Liver (tissue), 9 donors: ENCODE measurements around the gene PREP. TPM values are rescaled to one million over a fixed set of nuclear protein-coding genes. Genes with fewer than 3 reads are reported as not detected.
A peak's percentile ranks its signal among the peaks of the same experiment; 100 is the strongest.

ENCODE experiments used
- DNase-seq: peaks from one replicate; pipeline ENCODE4 v3.0.0-alpha.2; 2017; ENCODE audit warnings: low spot score
- H3K27ac ChIP-seq, 2 donors: one replicate each; pipeline ENCODE4 v1.7.0; 2013; ENCODE audit warnings: inconsistent platforms in 2 of 2, low read length in 2 of 2, control low read depth in 1 of 2, low read depth in 1 of 2, mild to moderate bottlenecking in 1 of 2
- H3K27me3 ChIP-seq, 4 donors: one replicate each; pipeline versions ENCODE4 v1.6.1 to v1.7.0; 2013; ENCODE audit warnings: low read length in 3 of 4, inconsistent platforms in 1 of 4, mild to moderate bottlenecking in 1 of 4, moderate library complexity in 1 of 4; ENCODE audit not compliant: control insufficient read depth in 4 of 4, insufficient read depth in 4 of 4
- H3K36me3 ChIP-seq, 4 donors: one replicate each; pipeline versions ENCODE4 v1.6.1 to v1.7.0; 2013; ENCODE audit warnings: low read length in 3 of 4, mild to moderate bottlenecking in 3 of 4, low read depth in 1 of 4, moderate library complexity in 1 of 4; ENCODE audit not compliant: control insufficient read depth in 4 of 4, insufficient read depth in 3 of 4
- H3K4me1 ChIP-seq, 4 donors: one replicate each; pipeline versions ENCODE4 v1.6.1 to v1.7.0; 2013; ENCODE audit warnings: low read length in 3 of 4, mild to moderate bottlenecking in 3 of 4, moderate library complexity in 1 of 4; ENCODE audit not compliant: control insufficient read depth in 4 of 4, insufficient read depth in 4 of 4
- H3K4me3 ChIP-seq, 3 donors: one replicate each; pipeline versions ENCODE4 v1.6.1 to v1.7.0; 2013; ENCODE audit warnings: low read length in 3 of 3, control low read depth in 1 of 3, low read depth in 1 of 3, mild to moderate bottlenecking in 1 of 3
- H3K9ac ChIP-seq, 2 donors: one replicate each; pipeline ENCODE4 v1.7.0; 2013; ENCODE audit warnings: low read length in 2 of 2, mild to moderate bottlenecking in 2 of 2, moderate library complexity in 2 of 2, control low read depth in 1 of 2, low read depth in 1 of 2
- H3K9me3 ChIP-seq, 4 donors: one replicate each; pipeline versions ENCODE4 v1.6.1 to v1.7.0; 2013; ENCODE audit warnings: low read length in 3 of 4; ENCODE audit not compliant: control insufficient read depth in 4 of 4
- ATF3 ChIP-seq: IDR thresholded peaks from 2 replicates; pipeline ENCODE4 v1.6.1; 2016; ENCODE audit warnings: antibody characterized with exemption
- CTCF ChIP-seq: fragments of 150-350 bp; IDR thresholded peaks from 2 replicates; pipeline ENCODE4 v1.5.1; 2017; ENCODE audit warnings: improper control_type of control experiment, low read depth, low read length; ENCODE audit not compliant: missing input control
- EGR1 ChIP-seq, 2 donors: IDR thresholded peaks; 2 replicates each; pipeline ENCODE4 v1.6.1; 2016 to 2018; ENCODE audit warnings: antibody characterized with exemption in 2 of 2, low read depth in 2 of 2
- FOXA1 ChIP-seq: IDR thresholded peaks from 2 replicates; pipeline ENCODE4 v1.6.1; 2016; ENCODE audit warnings: antibody characterized with exemption
- FOXA2 ChIP-seq: IDR thresholded peaks from 2 replicates; pipeline ENCODE4 v1.6.1; 2016; ENCODE audit warnings: antibody characterized with exemption
- HNF4A ChIP-seq, 2 donors: conservative IDR thresholded peaks; 2 replicates each; pipeline ENCODE4 v1.6.1; 2016; ENCODE audit warnings: antibody characterized with exemption in 2 of 2, mild to moderate bottlenecking in 2 of 2
- HNF4G ChIP-seq: IDR thresholded peaks from 2 replicates; pipeline ENCODE4 v1.6.1; 2016; ENCODE audit warnings: antibody characterized with exemption
- JUND ChIP-seq, 2 donors: IDR thresholded peaks; 2 replicates each; pipeline ENCODE4 v1.6.1; 2016; ENCODE audit warnings: antibody characterized with exemption in 2 of 2
- MAX ChIP-seq: IDR thresholded peaks from 2 replicates; pipeline ENCODE4 v1.6.1; 2016; ENCODE audit warnings: antibody characterized with exemption
- NR2F2 ChIP-seq: IDR thresholded peaks from 2 replicates; pipeline ENCODE4 v1.6.1; 2016; ENCODE audit warnings: antibody characterized with exemption
- RAD21 ChIP-seq, 2 donors: IDR thresholded peaks; 2 replicates each; pipeline ENCODE4 v1.6.1; 2016; ENCODE audit warnings: antibody characterized with exemption in 2 of 2, mild to moderate bottlenecking in 2 of 2
- REST ChIP-seq: IDR thresholded peaks from 2 replicates; pipeline ENCODE4 v1.6.1; 2016; ENCODE audit warnings: antibody characterized with exemption, mild to moderate bottlenecking
- RXRA ChIP-seq, 2 donors: IDR thresholded peaks; 2 replicates each; pipeline ENCODE4 v1.6.1; 2017 to 2018; ENCODE audit warnings: antibody characterized with exemption in 2 of 2, mild to moderate bottlenecking in 1 of 2
- SP1 ChIP-seq: IDR thresholded peaks from 2 replicates; pipeline ENCODE4 v1.6.1; 2018; ENCODE audit warnings: antibody characterized with exemption, mild to moderate bottlenecking
- TAF1 ChIP-seq: conservative IDR thresholded peaks from 2 replicates; pipeline ENCODE4 v1.6.1; 2016; ENCODE audit warnings: antibody characterized with exemption, mild to moderate bottlenecking
- YY1 ChIP-seq: IDR thresholded peaks from 2 replicates; pipeline ENCODE4 v1.6.1; 2016; ENCODE audit warnings: antibody characterized with exemption, mild to moderate bottlenecking
- ZBTB33 ChIP-seq: IDR thresholded peaks from 2 replicates; pipeline ENCODE4 v1.6.1; 2016; ENCODE audit warnings: antibody characterized with exemption
- WGBS: extraction: QIAGEN DNeasy Blood & Tissue Kit; methylation state at CpG from one replicate; pipeline ENCODE4 v1.1.7; 2013; 5-methylcytosine and 5-hydroxymethylcytosine counted together
- polyA plus RNA-seq, 2 donors: library from polyadenylated mRNA; stranded (reverse) in 1 of 2; unstranded in 1 of 2; fragments of 200-250 nt in 1 of 2; fragments of >200 nt in 1 of 2; fragmentation: Nextera tagmentation in 1 of 2; extraction: Ambion mirVana in 1 of 2; gene quantifications; one replicate each; pipeline versions ENCODE4 v1.2.1 to v1.2.3, GENCODE V29; 2013 to 2015
- total RNA-seq, 2 donors: library from RNA; depleted of rRNA; stranded (reverse); fragments of >200 nt; gene quantifications; one replicate each; pipeline ENCODE4 v1.2.3, GENCODE V29; 2014
- donor health status: healthy.
- donor health status: healthy.
- donor health status: healthy.
- donor health status: healthy.
- donor health status: healthy.

The PREP gene
- total RNA-seq (10 to 100 TPM; 11.4 to 17.7 TPM), polyA plus RNA-seq (10 to 100 TPM in 1 of 2 donors, 1 to 10 TPM in 1; 7.3 to 14.5 TPM)

- WGBS, result 2% methylated on average over 84 of the region's 84 CpGs
- DNase-seq, result peak; percentile 79
- H3K27me3 ChIP-seq, result no peaks in the 10 kb centered on the region
- peak within 1 kb of the TSS; percentile 76 for H3K27ac ChIP-seq
- peaks cover 3 to 16% (median 10%) of the 10 kb centered on the region in 4 donors for H3K4me1 ChIP-seq
- H3K36me3 ChIP-seq, result no peaks in the 10 kb centered on the region
- TF ChIP-seq HNF4G (no peak), FOXA2 (no peak), JUND (IDR thresholded peaks at IDR 0.05) (no peak), FOXA1 (no peak), SP1 (no peak), ZBTB33 (no peak), HNF4A (conservative IDR thresholded peaks at IDR 0.05) (no peak), CTCF (peak; percentile 70), RAD21 (IDR thresholded peaks at IDR 0.05) (peak; percentile 57 to 73), YY1 (peak; percentile 25), ATF3 (no peak), RXRA (IDR thresholded peaks at IDR 0.05) (peak in 1 of 2 donors; percentile 9), REST (no peak), EGR1 (IDR thresholded peaks at IDR 0.05; ENCODE audit: low read depth in 2 of 2) (peak in 1 of 2 donors; percentile 31), TAF1 (no peak), NR2F2 (no peak), MAX (no peak)
- peak within 1 kb of the TSS; percentile 73 to 97 (median 88) for H3K4me3 ChIP-seq
- H3K9ac ChIP-seq, result peak within 1 kb of the TSS; percentile 55 to 62
- H3K9me3 ChIP-seq, result no peaks in the 10 kb centered on the region
These were observed at the start of gene PREP for GRCh38 chr6:105402939-105403935. PREP (minus strand) TSS chr6:105403082; CDS start chr6:105402891, 191 bp downstream.
